ENCODE measurements around the gene HSBP1L1. TPM values are rescaled to one million over a fixed set of nuclear protein-coding genes. Genes with fewer than 3 reads are reported as not detected.

HSBP1L1 gene
- total RNA-seq, 1 donor from 2014 or later: 6.1 TPM

DNA sequence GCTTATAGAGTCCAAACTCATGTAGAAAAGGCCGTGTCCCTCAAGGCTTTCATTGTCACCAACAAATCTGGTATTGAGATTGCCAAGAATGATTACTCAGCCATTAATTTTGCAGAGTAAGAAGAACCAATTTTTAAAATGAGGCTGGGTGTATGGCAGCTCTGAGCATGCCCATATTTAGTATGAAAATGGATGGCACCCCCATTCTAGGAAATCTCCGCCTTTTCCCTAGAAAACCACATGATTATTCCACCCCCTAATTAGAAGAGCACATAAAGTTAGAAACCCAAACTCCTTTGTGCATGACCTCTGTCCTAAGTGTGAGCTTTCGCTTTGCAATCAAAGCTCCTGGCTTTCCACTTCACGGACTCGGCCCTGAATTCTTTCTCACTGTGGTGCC is 38.0 kb downstream of the HSBP1L1 start:
- Mint-ChIP-seq H3K4me3 (ENCODE audit: unreplicated experiment) (no peak overlapping the region), H3K27me3 (ENCODE audit: low read depth, unreplicated experiment) (no peaks in the 10 kb centered on the region), H3K27ac (ENCODE audit: unreplicated experiment) (no peak overlapping the region), H3K36me3 (ENCODE audit: low read depth, unreplicated experiment) (no peaks in the 10 kb centered on the region), H3K4me1 (ENCODE audit: low read depth, unreplicated experiment) (no peaks in the 10 kb centered on the region), H3K9me3 (ENCODE audit: unreplicated experiment) (peaks cover 13% of the 10 kb centered on the region)
- DNase-seq (ENCODE audit: low read depth) (no peak), FAIRE-seq (no peak)
- Histone ChIP-seq H3K79me2 (ENCODE audit: insufficient read depth, low read length) (no peaks in the 10 kb centered on the region), H2AFZ (ENCODE audit: low read depth, low read length) (no peak overlapping the region), H3K9ac (ENCODE audit: low read length) (no peak overlapping the region), H3K36me3 (ENCODE audit: insufficient read depth, low read length) (no peaks in the 10 kb centered on the region), H3K4me2 (ENCODE audit: low read length) (no peak overlapping the region), H3K9me3 (ENCODE audit: insufficient read depth, low read depth, low read length) (no peaks in the 10 kb centered on the region), H3K27me3 (ENCODE audit: insufficient read depth, low read length) (no peaks in the 10 kb centered on the region), H4K20me1 (ENCODE audit: insufficient read depth, low read length) (no peaks in the 10 kb centered on the region), H3K4me3 (ENCODE audit: insufficient read depth, low read depth, low read length) (no peak overlapping the region), H3K4me1 (ENCODE audit: insufficient read depth, low read length) (no peaks in the 10 kb centered on the region), H3K27ac (ENCODE audit: low read depth, low read length) (no peak overlapping the region)
- TF ChIP-seq, protein P1, sequence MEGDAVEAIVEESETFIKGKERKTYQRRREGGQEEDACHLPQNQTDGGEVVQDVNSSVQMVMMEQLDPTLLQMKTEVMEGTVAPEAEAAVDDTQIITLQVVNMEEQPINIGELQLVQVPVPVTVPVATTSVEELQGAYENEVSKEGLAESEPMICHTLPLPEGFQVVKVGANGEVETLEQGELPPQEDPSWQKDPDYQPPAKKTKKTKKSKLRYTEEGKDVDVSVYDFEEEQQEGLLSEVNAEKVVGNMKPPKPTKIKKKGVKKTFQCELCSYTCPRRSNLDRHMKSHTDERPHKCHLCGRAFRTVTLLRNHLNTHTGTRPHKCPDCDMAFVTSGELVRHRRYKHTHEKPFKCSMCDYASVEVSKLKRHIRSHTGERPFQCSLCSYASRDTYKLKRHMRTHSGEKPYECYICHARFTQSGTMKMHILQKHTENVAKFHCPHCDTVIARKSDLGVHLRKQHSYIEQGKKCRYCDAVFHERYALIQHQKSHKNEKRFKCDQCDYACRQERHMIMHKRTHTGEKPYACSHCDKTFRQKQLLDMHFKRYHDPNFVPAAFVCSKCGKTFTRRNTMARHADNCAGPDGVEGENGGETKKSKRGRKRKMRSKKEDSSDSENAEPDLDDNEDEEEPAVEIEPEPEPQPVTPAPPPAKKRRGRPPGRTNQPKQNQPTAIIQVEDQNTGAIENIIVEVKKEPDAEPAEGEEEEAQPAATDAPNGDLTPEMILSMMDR (IDR thresholded peaks at IDR 0.05; ENCODE audit: insufficient read depth, low read depth, low read length): no peak
- TF ChIP-seq EZH2 (IDR thresholded peaks at IDR 0.05; ENCODE audit: insufficient read depth, low read length): no peak

DNA sequence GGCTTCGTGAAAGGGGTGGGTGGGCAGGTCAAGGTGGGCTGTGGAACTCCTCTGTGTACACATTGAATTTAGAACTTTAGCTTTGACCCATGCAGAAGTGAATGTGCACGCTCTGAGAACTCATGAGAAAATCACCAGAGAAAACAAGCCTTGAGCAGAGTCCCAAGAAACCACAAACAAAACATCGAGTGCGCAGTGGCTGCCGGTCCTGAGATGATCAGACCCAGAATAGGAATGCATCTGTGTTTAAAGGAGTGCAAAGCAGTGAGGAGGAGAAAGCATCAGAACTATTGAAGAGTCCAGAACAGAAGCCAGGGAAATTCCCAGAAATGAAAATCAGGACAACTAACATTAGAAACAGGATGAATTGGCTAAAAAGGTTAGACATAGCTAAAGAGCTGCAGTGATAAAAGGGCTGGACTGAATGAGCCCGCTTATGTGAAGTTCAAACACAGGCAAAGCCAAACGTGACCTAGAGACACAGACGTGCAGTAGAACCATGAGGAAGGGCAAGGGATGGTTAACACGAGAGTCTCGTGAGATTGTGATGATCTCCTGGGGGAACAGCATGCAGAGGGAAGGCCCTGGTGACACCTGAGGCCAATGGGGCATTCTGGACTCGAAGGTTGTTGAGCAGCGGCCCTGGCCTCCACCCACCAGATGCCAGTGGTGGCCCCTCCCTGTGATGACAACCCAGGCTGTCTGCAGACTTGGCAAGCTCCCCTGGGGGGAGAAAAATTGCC is 40.3 kb downstream of the HSBP1L1 start:
- no peak for DNase-seq (ENCODE audit: low read depth)
- no peak for TF ChIP-seq EZH2 (IDR thresholded peaks at IDR 0.05; ENCODE audit: insufficient read depth, low read length)
- TF ChIP-seq, protein P1 (IDR thresholded peaks at IDR 0.05; ENCODE audit: insufficient read depth, low read depth, low read length): no peak
- H3K27me3 Mint-ChIP-seq (ENCODE audit: low read depth, unreplicated experiment): no peaks in the 10 kb centered on the region
- Histone ChIP-seq H3K4me2 (ENCODE audit: low read length) (no peak overlapping the region), H3K4me3 (ENCODE audit: insufficient read depth, low read depth, low read length) (no peak overlapping the region), H2AFZ (ENCODE audit: low read depth, low read length) (no peak overlapping the region), H3K27ac (ENCODE audit: low read depth, low read length) (no peak overlapping the region), H3K9ac (ENCODE audit: low read length) (no peak overlapping the region), H3K79me2 (ENCODE audit: insufficient read depth, low read length) (no peaks in the 10 kb centered on the region), H3K9me3 (ENCODE audit: insufficient read depth, low read depth, low read length) (no peaks in the 10 kb centered on the region), H3K27me3 (ENCODE audit: insufficient read depth, low read length) (no peaks in the 10 kb centered on the region), H3K4me1 (ENCODE audit: insufficient read depth, low read length) (peaks cover 2% of the 10 kb centered on the region), H4K20me1 (ENCODE audit: insufficient read depth, low read length) (no peaks in the 10 kb centered on the region), H3K36me3 (ENCODE audit: insufficient read depth, low read length) (no peaks in the 10 kb centered on the region)
- H3K36me3 Mint-ChIP-seq (ENCODE audit: low read depth, unreplicated experiment): no peaks in the 10 kb centered on the region
- peaks cover 3% of the 10 kb centered on the region for H3K4me1 Mint-ChIP-seq (ENCODE audit: low read depth, unreplicated experiment)
- no peak overlapping the region for H3K4me3 Mint-ChIP-seq (ENCODE audit: unreplicated experiment)
- peaks cover 26% of the 10 kb centered on the region for H3K9me3 Mint-ChIP-seq (ENCODE audit: unreplicated experiment)
- H3K27ac Mint-ChIP-seq (ENCODE audit: unreplicated experiment): no peak overlapping the region
- no peak for FAIRE-seq

DNA sequence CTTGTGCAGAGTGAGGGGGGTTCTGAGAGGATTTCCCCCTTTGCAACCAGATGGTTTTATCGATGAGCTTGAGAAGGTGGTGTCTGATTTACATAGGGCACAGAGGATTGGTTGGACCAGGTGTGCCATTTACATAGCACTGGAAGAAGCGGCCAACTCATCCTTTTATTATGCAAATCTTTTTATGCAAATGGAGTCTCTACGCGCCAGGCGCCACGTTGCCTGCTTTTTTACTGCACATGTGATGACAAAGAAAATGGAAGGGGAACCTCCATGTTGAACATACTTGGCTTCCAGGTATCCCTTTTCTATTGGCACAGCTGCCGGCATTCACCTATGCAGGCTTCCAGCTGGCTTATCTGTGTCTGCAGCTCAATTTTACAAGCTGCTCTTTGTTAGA is 42.3 kb downstream of the HSBP1L1 start:
- H4K20me1 ChIP-seq (ENCODE audit: insufficient read depth, low read length): no peaks in the 10 kb centered on the region
- peaks cover 18% of the 10 kb centered on the region for H3K9me3 Mint-ChIP-seq (ENCODE audit: unreplicated experiment)
- H3K27ac Mint-ChIP-seq (ENCODE audit: unreplicated experiment): no peak overlapping the region

More for the DNA sequence above, 42.3 kb downstream of the HSBP1L1 start:
- TF ChIP-seq, protein P1 (IDR thresholded peaks at IDR 0.05; ENCODE audit: insufficient read depth, low read depth, low read length): no peak
- H2AFZ ChIP-seq (ENCODE audit: low read depth, low read length): no peak overlapping the region
- no peaks in the 10 kb centered on the region for H3K27me3 ChIP-seq (ENCODE audit: insufficient read depth, low read length)
- H3K4me3 ChIP-seq (ENCODE audit: insufficient read depth, low read depth, low read length): no peak overlapping the region
- no peaks in the 10 kb centered on the region for H3K36me3 ChIP-seq (ENCODE audit: insufficient read depth, low read length)
- Mint-ChIP-seq H3K4me1 (ENCODE audit: low read depth, unreplicated experiment) (peaks cover 10% of the 10 kb centered on the region), H3K27me3 (ENCODE audit: low read depth, unreplicated experiment) (no peaks in the 10 kb centered on the region), H3K4me3 (ENCODE audit: unreplicated experiment) (no peak overlapping the region), H3K36me3 (ENCODE audit: low read depth, unreplicated experiment) (no peaks in the 10 kb centered on the region)
- no peak overlapping the region for H3K4me2 ChIP-seq (ENCODE audit: low read length)
- H3K9me3 ChIP-seq (ENCODE audit: insufficient read depth, low read depth, low read length): no peaks in the 10 kb centered on the region
- no peaks in the 10 kb centered on the region for H3K79me2 ChIP-seq (ENCODE audit: insufficient read depth, low read length)
- no peak for FAIRE-seq
- no peak overlapping the region for H3K9ac ChIP-seq (ENCODE audit: low read length)
- peaks cover 14% of the 10 kb centered on the region for H3K4me1 ChIP-seq (ENCODE audit: insufficient read depth, low read length)
- no peak for DNase-seq (ENCODE audit: low read depth)
- no peak overlapping the region for H3K27ac ChIP-seq (ENCODE audit: low read depth, low read length)
